Ovary (tissue), 9 donors: Measurements from ENCODE around the gene TOMM70. TPM values are rescaled to one million over a fixed set of nuclear protein-coding genes. Genes with fewer than 3 reads are reported as not detected.

Experiments used
- DNase-seq, 5 donors: peaks; one replicate each; pipeline ENCODE4 v3.0.0-alpha.2; 2019 to 2020
- H3K27ac ChIP-seq, 2 donors: fragments of 200-600 bp; one replicate each; pipeline versions ENCODE4 v1.5.1 to v1.8.0; 2019 to 2022
- H3K27me3 ChIP-seq: fragments of 200-600 bp; one replicate; pipeline ENCODE4 v1.8.0; 2022
- H3K36me3 ChIP-seq: fragments of 200-600 bp; sonication (generic); one replicate; pipeline ENCODE4 v1.5.1; 2019
- H3K4me1 ChIP-seq: one replicate; pipeline ENCODE4 v1.8.1; 2013; ENCODE audit warnings: mild to moderate bottlenecking, moderate library complexity; ENCODE audit not compliant: insufficient read depth
- H3K4me3 ChIP-seq: fragments of 200-600 bp; sonication (generic); one replicate; pipeline ENCODE4 v1.5.1; 2017
- H3K9me3 ChIP-seq, 2 donors: fragments of 200-600 bp in 1 of 2; sonication (generic) in 1 of 2; one replicate each; pipeline versions ENCODE4 v1.5.1 to v1.8.1; 2013 to 2019; ENCODE audit warnings: mild to moderate bottlenecking in 1 of 2, moderate library complexity in 1 of 2
- EP300 ChIP-seq: sonication (generic); formaldehyde crosslinking; IDR thresholded peaks from one replicate; pipeline ENCODE4 v1.6.1; 2017; ENCODE audit warnings: antibody characterized with exemption
- POLR2A ChIP-seq: fragments of 450-650 bp; IDR thresholded peaks from one replicate; pipeline ENCODE4 v1.6.1; 2017; ENCODE audit warnings: antibody characterized with exemption, mild to moderate bottlenecking, moderate library complexity
- WGBS, 3 donors: extraction: QIAGEN DNeasy Blood & Tissue Kit in 1 of 3; methylation state at CpG; one replicate each; pipeline versions ENCODE4 v1.1.5 to v1.1.7; 2013 to 2017; 5-methylcytosine and 5-hydroxymethylcytosine counted together
- intact Hi-C, 4 donors: fragments of 100-400 bp; cut with DNase I; formaldehyde crosslinking; loops; one replicate each; pipeline versions ENCODE4 v1.11.0 to v1.15.1; 2022 to 2023
- polyA plus RNA-seq, 2 donors: library from polyadenylated mRNA; stranded (reverse); fragments of 200-250 nt in 1 of 2; fragments of 350-450 nt in 1 of 2; fragmentation: Illumina TruSeq in 1 of 2; extraction: RNeasy Lipid Tissue Mini Kit (QIAGEN cat#74804) in 1 of 2; gene quantifications; one replicate each; pipeline ENCODE4 v1.2.3, GENCODE V29; 2013 to 2014
- total RNA-seq, 7 donors: library from RNA; depleted of rRNA in 2 of 7; stranded (reverse); fragments of >200 nt in 2 of 7; fragmentation: NEBNext Ultra II Directional in 3 of 7; extraction: Animal tissue kit (Norgen Biotek cat#: 25700) in 3 of 7; gene quantifications; one replicate each; pipeline versions ENCODE4 v1.1.0 to v1.2.4, GENCODE V29; 2016 to 2023
- TF ChIP-seq, protein P1 (sequence below), 3 donors: fragments of 450-650 bp in 2 of 3; fragments of 200-600 bp in 1 of 3; IDR thresholded peaks; one replicate each; pipeline versions ENCODE4 v1.5.1 to v1.8.0; 2016 to 2022; ENCODE audit warnings: antibody characterized with exemption in 3 of 3, mild to moderate bottlenecking in 1 of 3
- donor health status: DM: no; HTN: no; CAD: no; lungs with moderate emphysema.
- donor health status: DM: no; HTN: no; CAD: no.
- donor health status: Bipolar disorder and iron deficiency.
- donor health status: DM: yes; HTN: yes; CAD: no.
- donor health status: DM: no; HTN: no; CAD: no.
- donor health status: DM: yes; HTN: yes; CAD: no.

The TOMM70 gene
- total and polyA plus RNA-seq, 9 donors = 24.7 to 53.6 (median 37.3) TPM

DNA sequence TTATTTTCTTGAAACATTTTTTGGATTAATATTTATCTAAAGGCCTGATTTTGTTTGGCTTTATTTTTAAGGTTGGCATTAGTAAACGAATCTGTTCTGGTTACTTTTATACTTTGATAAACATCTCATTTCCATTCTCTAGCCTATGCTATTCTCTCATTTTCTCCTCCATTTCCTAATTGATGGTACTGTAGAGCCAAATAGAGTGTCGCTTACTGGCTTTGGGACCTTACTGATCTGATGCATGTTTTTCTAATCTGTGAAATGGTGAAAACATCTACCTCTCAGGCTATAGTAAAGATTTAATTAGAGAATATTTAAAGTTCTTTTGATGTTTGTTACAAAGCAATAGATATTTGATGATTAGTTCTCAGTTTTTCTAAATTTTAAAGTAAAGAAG is 2.0 kb upstream of the TOMM70 start:
- no peak overlapping the region for H3K27ac ChIP-seq
- WGBS, 3 donors = 40 to 42% (median 41%) methylated on average over 2 of the region's 2 CpGs
- no peaks in the 10 kb centered on the region for H3K9me3 ChIP-seq
- DNase-seq = no peak
- H3K36me3 ChIP-seq = no peaks in the 10 kb centered on the region
- peaks cover 13% of the 10 kb centered on the region for H3K4me1 ChIP-seq
- intact Hi-C loops = loop anchor here in 2 of 4 donors (10.0 kb wide), 2 partner anchors 92 to 632 kb away; partner anchors contain the start of gene TMEM45A (in 1 of the 2)
- H3K4me3 ChIP-seq = peak overlapping the region; percentile 91
- no peak for TF ChIP-seq EP300
- H3K27me3 ChIP-seq = no peaks in the 10 kb centered on the region

DNA sequence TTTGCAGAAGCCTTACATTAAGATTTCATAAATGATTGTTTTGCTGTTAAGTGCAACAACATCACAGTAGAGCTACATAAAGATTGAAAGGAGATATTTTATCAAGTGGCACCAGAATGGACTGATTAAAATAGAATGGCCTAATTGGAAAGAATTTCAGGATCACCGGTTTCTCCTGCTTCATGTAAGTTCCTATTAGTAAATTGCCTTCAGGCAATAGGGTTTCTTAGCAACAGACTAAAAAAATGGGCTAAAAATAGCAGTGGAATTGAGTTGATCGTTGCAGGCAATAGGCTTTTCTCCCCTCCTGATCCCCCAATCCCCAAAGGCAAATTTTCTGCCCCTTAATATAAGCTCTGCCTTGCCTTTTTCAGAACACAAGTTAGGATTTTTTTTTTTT is 1.4 kb upstream of the TOMM70 start:
- Histone ChIP-seq H3K36me3 (no peaks in the 10 kb centered on the region), H3K4me1 (peaks cover 13% of the 10 kb centered on the region), H3K4me3 (peak overlapping the region; percentile 91), H3K9me3 (no peaks in the 10 kb centered on the region), H3K27me3 (no peaks in the 10 kb centered on the region), H3K27ac (peak overlapping the region in 1 of 2 donors; percentile 89)
- TF ChIP-seq EP300 = no peak
- no peak for TF ChIP-seq POLR2A
- TF ChIP-seq, protein P1, sequence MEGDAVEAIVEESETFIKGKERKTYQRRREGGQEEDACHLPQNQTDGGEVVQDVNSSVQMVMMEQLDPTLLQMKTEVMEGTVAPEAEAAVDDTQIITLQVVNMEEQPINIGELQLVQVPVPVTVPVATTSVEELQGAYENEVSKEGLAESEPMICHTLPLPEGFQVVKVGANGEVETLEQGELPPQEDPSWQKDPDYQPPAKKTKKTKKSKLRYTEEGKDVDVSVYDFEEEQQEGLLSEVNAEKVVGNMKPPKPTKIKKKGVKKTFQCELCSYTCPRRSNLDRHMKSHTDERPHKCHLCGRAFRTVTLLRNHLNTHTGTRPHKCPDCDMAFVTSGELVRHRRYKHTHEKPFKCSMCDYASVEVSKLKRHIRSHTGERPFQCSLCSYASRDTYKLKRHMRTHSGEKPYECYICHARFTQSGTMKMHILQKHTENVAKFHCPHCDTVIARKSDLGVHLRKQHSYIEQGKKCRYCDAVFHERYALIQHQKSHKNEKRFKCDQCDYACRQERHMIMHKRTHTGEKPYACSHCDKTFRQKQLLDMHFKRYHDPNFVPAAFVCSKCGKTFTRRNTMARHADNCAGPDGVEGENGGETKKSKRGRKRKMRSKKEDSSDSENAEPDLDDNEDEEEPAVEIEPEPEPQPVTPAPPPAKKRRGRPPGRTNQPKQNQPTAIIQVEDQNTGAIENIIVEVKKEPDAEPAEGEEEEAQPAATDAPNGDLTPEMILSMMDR (IDR thresholded peaks at IDR 0.05) = no peak
- WGBS, 3 donors = 0 to 1% (median 1%) methylated on average over 2 of the region's 2 CpGs
- no peak for DNase-seq
- intact Hi-C loops = loop anchor here in 2 of 4 donors (10.0 kb wide), 2 partner anchors 93 to 633 kb away; partner anchors contain the start of gene TMEM45A (in 1 of the 2)

DNA sequence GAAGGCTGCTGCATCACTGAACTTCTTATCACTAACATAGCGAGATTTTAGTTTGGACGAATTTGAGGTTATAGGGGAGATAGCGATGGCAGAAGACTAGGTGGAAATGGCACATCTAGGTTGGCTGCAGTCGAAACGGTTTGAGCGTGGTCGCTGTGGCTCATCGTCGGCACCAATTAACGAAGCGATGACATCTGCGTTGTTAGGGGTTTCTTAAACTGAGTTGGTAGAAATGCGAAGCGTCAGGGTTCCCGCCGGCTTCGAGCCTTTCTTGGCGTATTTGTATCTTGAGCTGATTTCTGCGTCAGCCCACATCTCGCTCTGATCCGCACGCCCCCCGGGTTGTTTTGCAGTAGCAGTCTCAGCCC is 769 bp upstream of the TOMM70 start:
- intact Hi-C loops = loop anchor here in 2 of 4 donors (10.0 kb wide), 2 partner anchors 93 to 633 kb away; partner anchors contain the start of gene TMEM45A (in 1 of the 2)
- Histone ChIP-seq H3K27me3 (no peaks in the 10 kb centered on the region), H3K36me3 (no peaks in the 10 kb centered on the region), H3K9me3 (no peaks in the 10 kb centered on the region), H3K27ac (peak overlapping the region; percentile 11 to 89), H3K4me3 (peak overlapping the region; percentile 91), H3K4me1 (peaks cover 13% of the 10 kb centered on the region)
- WGBS, 3 donors = 0 to 1% (median 1%) methylated on average over 23 of the region's 23 CpGs
- peak; percentile 6 for TF ChIP-seq EP300
- TF ChIP-seq, protein P1 (IDR thresholded peaks at IDR 0.05) = no peak
- peak in 4 of 5 donors; percentile 37 to 62 (median 50) for DNase-seq

DNA sequence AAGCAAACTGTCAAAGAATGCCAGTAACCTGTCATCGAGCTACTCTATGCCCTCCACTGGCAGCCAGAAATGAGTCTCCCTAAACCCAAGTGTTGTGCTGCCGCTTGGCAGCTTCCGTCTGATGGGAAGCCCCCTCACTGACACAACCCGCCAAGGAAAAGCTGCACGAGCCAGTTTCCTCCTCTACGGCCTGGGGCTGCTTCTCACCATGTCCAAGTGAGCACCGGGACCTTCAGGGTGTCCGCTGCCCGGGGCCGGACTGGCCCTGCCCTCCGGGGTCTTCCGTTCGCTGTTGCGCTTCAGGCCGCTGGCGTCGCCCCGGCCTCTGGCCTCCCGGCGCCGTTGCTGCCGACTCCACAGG is 490 bp downstream of the TOMM70 start:
- WGBS, 3 donors = 0 to 1% (median 0%) methylated on average over 18 to 22 of the region's 22 CpGs
- no peaks in the 10 kb centered on the region for H3K27me3 ChIP-seq
- no peaks in the 10 kb centered on the region for H3K9me3 ChIP-seq
- intact Hi-C loops = loop anchor here in 2 of 4 donors (10.0 kb wide), 2 partner anchors 94 to 634 kb away; partner anchors contain the start of gene TMEM45A (in 1 of the 2)
- peak overlapping the region; percentile 30 to 89 for H3K27ac ChIP-seq
- H3K4me3 ChIP-seq = peak overlapping the region; percentile 91
- peaks cover 13% of the 10 kb centered on the region for H3K4me1 ChIP-seq
- no peak for DNase-seq
- H3K36me3 ChIP-seq = no peaks in the 10 kb centered on the region
- TF ChIP-seq EP300 = no peak
- TF ChIP-seq, protein P1 (IDR thresholded peaks at IDR 0.05) = no peak
- no peak for TF ChIP-seq POLR2A

DNA sequence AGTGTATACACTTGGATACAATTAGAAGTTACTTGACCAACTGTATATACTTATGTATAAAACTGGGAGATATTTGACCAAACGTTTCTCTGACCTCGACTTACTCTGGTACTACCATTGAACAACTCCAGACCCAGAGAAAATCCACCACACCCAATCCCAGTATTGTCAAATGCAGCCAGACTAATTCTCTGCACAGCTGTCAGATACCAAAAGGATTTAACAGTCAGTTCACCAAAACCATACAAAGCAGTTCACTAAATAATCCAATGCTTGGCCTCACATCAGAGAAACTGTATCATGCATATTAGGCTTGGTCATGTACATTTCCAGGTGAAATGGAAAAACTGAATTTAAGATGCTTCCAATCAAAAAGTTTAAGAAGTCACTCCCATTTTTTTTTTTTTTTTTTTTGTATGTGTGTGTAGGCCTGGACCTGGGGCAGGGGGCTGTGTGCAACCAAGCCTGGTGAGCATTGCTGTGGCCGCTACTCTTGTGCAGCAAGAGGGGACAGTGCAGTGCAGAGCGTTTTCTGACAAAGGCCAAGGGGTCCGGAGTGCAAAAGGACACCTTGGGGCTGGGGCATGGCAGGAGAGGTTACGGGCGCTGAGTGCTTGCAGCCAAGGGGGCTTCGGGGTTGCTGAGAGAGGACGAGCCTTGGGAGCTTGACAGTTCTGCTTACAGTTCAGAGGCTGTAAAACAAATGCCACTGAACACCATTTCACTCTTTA is 1.4 kb downstream of the TOMM70 start:
- WGBS, 3 donors = 23 to 30% (median 24%) methylated on average over 9 of the region's 9 CpGs
- Histone ChIP-seq H3K9me3 (no peaks in the 10 kb centered on the region), H3K27ac (no peak overlapping the region), H3K4me1 (peaks cover 13% of the 10 kb centered on the region), H3K4me3 (peak overlapping the region; percentile 91), H3K27me3 (no peaks in the 10 kb centered on the region), H3K36me3 (no peaks in the 10 kb centered on the region)
- DNase-seq = no peak
- TF ChIP-seq, protein P1 (IDR thresholded peaks at IDR 0.05) = no peak
- TF ChIP-seq EP300 (no peak), POLR2A (no peak)
- intact Hi-C loops = loop anchor here in 3 of 4 donors (10.0 kb wide), 3 partner anchors 75 to 635 kb away; partner anchors contain the start of gene TMEM45A (in 1 of the 3)
